Stimulated activated CD4-positive, alpha-beta T cell treated with anti-CD3 and anti-CD28 coated beads, TNF-alpha, amount 100 ng/mL, for 4 hours (primary cell): ENCODE results near the gene LMCD1.

Experiments used
- DNase-seq, 3 experiments: peaks; one replicate each; pipeline ENCODE4 v3.0.0-alpha.2; 2020; ENCODE audit warnings: low read depth in 3 of 3

Gene LMCD1

GRCh38 chr3:8501371-8502131 is at the start of gene LMCD1:
TSS of gene LMCD1 (plus strand) at chr3:8501823. CDS start at chr3:8501939, 116 bp downstream.
- peak; percentile 57 to 65 (median 60) for DNase-seq

DNA sequence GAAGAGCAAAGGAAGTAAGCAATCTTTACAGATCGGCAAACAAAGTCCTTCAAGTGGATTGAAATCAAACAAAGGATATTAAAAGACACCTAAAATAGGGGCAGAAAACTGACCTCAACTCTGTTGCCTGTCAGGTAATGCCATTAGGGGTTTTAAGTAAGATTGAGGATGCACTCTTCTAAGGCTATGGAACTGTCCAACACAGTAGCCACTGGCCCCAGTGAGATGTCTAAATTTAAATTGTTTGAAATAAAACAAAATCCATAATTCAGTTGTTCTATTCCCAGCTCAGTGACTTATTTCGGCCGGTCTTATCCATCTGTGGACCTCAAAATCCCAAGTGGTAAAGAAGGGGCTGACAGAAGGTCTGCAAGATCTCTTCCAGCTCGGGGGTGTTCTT is 49.5 kb upstream of the LMCD1 start:
- no peak for DNase-seq

DNA sequence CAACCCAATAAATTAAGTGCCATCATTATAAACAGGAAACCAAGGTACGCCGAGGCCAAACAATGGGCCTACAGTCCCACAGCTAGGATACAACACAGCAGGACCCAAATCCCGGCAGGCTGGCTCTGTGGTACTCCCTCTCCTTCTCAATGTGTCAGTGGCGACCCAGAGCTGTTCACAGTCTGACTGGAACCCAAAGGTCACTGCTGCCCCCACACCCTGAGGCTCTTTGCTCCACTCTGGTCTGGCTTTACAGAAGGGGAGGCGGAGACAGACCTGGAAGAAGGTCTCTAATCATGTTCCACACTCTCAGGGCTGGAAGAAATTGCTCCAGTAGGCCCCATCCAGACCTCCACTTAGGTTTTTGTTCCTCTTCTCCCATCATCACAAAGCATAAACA is 48.5 kb upstream of the LMCD1 start:
- DNase-seq, result no peak

- no peak for DNase-seq
Observed at GRCh38 chr3:8455526-8456411, 45.9 kb upstream of the LMCD1 start.

- DNase-seq, result no peak
Observed at GRCh38 chr3:8456412-8456811, 45.2 kb upstream of the LMCD1 start.

DNA sequence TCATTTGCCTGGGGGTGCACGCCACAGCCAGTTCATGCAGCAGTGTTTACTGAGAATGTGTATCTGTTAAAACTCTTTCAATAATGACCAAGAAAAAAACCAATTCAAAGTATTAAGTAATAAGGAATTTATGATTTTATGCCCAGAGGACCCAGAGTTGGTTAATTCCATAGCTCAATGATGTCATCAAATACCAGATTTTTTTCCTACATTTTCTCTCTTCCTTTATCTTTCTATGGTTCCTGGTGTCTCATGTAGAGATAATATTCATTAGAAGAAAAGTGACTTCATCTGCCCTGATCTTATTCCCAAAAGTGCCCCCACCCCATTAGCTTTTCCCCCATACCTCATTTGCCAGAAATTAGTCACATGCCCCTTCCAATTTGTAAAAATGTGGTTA is 44.6 kb upstream of the LMCD1 start:
- DNase-seq, result no peak

DNA sequence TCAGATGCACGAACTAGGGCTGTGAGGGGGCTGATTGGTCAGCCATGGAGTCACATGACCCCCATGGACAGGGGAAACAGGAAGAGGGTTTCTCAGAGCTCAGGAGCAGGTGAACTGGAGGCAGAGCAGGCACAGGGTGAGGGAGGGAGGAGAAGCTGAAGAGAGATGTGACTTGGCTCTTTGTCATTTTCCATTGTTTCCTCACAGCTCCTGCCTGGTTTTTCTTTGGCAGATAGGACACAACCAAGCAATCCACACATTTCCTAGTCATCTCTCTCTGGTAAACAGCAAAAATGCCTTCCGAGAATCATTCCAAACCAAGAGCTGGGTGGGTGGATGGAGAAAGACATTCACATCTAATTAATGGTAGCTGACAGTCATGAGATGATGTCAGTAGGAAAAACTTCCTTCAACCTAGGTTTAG is 43.4 kb upstream of the LMCD1 start:
- DNase-seq, result no peak

DNA sequence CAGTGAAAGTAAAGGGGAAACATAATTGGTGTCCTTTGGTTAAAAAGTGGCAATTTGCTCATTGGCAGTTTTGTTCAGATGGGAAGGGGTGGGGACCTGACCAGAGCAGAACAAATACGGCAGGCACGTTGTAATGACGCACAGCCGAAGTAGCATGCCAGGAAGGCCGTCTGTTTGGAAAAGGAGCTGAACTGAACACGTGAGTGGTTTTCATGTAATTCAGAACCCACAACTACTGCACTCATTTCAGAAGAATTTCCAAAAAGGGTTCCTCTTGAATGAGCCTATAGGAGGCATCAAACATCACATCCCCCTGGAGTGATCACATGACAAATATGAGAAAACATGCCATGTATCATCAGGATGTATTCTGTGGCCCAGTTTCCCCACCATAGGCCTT is 42.9 kb upstream of the LMCD1 start:
- no peak for DNase-seq

DNA sequence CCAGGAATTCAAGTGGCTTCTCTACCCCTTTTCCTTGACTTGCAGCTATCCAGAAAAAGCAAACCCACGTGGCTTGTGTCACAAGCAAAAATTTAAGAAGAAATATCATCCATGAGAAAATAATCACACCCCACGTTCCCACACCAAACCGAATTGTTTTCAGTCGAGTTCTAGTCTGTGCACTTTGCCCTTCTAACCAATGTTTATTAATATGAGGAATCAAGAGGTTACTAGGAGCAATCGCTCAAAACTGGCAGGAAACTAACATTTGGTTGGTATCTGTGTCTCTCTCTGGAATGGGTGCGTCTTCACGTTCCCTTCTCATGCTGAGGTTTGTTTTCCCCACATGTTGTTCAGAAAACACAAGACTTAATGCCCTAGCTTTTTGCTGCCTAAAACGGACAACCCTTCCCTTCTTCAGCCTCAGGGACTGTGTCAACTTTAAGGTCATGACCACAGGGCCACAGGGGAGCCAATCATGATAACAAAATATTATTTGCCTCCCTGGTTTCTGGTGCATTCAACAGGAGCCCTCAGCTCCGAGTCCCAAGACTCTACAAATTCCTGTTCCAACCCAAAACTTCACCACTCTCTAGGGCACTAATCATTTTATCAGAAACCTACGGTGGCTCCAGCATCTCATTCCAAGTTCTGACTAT is 41.4 kb upstream of the LMCD1 start:
- no peak for DNase-seq

- DNase-seq, result no peak
Observed at GRCh38 chr3:8460815-8461456, 40.7 kb upstream of the LMCD1 start.

DNA sequence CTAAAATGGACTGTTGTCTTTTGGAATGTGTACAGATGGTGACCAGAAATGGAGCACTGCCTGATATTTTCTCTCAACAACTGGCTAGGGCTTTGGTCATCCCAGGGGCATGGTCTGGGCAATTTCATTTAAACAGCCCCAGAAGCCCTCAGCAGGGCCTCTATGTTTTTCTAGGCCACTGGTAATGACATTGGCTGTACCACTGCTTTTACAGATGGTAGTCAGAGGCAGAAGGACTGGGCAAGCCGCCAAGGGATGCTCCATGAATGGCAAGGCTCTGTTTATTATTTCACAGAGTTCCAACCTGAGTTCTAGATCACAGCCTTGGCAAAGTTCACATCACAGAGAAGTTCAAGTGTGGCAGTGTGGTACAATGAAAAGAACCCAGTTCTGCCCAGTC is 37.0 kb upstream of the LMCD1 start:
- DNase-seq, result no peak

DNA sequence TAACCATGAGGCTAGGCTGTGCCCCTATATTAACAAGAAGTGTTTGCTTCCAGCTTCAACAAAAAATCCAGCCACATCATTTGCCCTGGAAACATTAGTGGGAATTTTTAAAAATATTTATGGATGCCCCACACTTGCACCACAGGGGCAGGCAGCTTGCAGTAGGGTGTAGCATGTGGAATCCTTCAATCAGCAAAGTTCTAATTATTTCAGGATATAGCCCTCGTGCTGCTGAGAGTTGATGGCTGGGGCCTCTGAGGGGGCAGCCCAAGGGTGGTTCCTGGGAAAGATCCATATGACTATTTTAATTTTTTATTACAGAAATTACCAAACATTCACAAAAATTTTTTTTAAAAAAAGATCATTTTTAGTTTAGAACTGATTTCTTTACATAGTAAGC is 35.1 kb upstream of the LMCD1 start:
- no peak for DNase-seq

DNA sequence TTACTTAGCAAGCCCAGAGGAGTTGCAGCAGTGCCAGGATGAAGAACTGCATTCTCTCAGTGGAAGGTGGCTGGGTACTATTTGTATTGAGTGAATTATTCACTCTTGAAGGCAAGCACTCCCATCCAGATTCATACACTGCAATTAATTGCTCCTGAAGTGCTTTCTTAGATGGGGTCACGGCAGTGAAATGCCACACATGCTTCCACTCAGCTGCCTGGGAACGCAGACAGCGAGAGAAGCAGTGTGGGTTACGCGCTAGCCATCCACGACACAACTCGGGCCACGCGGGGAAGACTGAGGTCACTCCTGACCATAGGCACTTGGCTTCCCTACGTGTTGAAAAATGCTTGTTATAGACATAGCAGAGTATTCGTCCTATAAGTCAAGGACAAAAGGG is 30.8 kb upstream of the LMCD1 start:
- no peak for DNase-seq

DNA sequence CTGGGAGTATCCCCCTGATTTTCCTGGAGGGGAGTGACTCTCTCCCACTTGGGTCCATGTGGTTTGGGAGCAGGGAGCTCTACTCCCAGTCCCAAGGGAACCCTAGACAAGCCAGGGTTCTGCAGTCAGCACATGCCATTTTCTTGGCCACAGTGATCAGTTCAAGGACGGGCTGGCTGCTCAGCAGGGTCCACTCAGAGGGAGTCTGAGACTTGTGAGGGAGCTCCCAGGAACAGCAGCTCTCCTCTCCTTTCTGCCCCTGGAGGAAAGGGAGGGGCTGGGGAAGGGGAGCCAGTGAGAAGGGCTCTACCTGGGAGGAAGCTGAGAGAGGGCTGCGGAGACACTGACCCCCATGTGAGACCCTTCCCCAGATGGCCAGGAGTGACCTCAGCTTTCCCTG is 29.1 kb upstream of the LMCD1 start:
- no peak for DNase-seq

GRCh38 chr3:8473029-8473428 is 28.6 kb upstream of the LMCD1 start:
- DNase-seq, result no peak

DNA sequence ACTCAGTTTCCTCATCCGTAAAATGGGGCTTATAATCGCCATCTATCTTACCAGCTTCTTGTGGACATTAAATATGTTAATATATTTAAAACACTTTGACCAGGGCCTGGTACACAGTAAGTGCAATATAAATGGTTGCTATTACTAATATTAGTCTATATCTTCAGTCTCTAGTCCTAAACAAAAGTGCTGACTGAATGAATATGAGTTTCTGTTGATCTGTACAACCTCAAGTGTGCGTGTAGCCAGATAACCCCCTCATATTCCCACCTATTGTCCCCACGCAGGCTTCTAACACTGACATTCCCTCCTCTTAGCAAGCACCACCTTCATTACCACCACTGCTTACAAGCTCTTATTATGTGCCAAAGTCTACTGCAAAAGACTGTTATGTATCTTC is 27.6 kb upstream of the LMCD1 start:
- DNase-seq, result no peak

DNA sequence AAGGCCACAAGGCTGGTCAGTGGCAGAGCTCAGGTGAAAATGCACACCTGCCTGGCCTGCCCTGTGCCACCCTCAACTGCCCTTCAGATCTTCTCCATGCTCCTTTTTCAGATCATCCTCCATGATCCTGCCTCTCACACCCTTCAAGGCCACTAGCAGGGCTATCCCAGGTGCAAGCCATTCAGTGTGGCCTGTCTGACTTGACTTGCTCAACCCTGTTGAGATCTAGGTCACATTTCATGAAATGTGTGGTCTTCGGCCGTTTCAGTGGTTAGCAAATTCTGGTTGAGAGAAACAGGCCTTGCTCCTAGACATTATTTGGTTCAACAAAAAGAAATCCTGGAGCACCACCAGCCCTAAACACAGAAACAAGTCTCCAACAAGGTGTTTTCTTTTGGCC is 26.6 kb upstream of the LMCD1 start:
- DNase-seq, result no peak

- no peak for DNase-seq
Observed at GRCh38 chr3:8480699-8481098, 20.9 kb upstream of the LMCD1 start.

GRCh38 chr3:8481380-8481779 is 20.2 kb upstream of the LMCD1 start:
- DNase-seq, result no peak

DNA sequence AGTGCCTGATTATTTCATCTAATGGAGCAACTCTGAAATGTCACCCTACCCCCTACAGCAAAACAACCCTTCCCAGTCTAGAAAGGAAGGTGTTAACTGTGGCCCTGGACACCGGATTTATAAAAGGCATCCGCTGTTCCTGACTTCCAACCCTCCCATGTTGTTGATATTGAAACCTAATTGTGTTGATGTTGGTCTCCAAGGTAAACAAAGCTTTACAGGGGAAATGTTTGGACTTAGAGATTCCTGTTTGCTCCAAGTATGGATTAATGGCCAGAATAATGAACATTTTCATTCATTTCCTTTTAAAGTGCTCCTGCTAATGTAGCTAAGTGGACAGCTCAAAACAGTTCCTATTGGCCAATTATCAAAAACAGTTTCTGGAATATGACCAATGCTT is 19.4 kb upstream of the LMCD1 start:
- no peak for DNase-seq

- no peak for DNase-seq
Observed at GRCh38 chr3:8482960-8483665, 18.5 kb upstream of the LMCD1 start.
